Astrocyte of the spinal cord (primary cell): ENCODE results near the gene MTHFSD.

Experiments used
- DNase-seq: peaks from one replicate; pipeline ENCODE4 v3.0.0; 2011; ENCODE audit warnings: low read depth, low spot score
- H3K4me3 ChIP-seq: 2 replicates; pipeline ENCODE4 v1.5.1; 2011; ENCODE audit warnings: low read depth, mild to moderate bottlenecking, low read length, moderate library complexity
- in situ Hi-C: cut with HindIII; loops from 2 replicates; pipeline ENCODE4 v1.10.0; 2017; ENCODE audit warnings: low sequenced_read_pairs
- TF ChIP-seq, protein P1 (sequence below): IDR thresholded peaks from 2 replicates; pipeline ENCODE4 v1.5.1; 2012; ENCODE audit warnings: low read depth, mild to moderate bottlenecking, low read length, inconsistent platforms

Gene MTHFSD

DNA sequence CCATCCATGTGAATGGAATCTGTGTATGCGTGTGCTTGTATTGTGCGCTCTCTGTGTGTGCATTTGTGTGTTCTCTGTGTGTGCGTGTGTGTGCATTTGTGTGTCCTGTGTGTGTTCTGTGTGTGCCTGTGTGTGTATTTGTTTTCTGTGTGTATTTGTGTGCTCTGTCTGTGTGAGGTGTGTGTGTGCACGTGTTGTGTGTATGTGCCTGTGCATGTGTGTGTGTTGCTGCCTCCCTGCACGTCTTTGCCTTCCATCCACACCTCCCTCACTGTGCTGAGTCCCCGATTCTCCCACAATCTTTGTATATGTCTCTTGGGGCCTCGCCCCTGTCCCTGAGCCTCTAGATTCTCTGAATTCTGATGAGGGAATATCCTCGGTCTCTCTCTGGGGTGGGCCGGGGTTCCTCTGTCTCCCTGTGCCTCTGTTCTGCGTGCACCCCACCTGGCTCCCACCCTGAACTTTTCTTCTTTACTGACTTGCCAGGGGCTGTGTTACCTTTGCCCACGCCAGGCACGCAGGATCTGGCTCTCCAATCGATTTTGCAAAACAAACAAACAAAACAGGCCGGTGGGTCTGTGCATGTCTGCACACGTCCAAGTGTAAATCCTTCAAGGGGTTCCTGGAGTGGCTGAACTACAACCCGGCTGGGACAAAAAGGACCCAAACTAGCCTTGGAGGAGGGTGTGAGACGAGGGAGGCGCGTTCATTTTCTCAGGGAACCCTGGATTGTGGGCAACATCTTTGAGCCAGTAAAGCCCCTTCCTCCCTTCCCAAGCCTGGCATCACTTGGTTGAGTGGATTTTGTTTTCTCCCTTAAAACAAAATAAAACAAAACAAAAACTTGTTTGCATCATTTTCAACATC is 52.8 kb downstream of the MTHFSD start:
- H3K4me3 ChIP-seq, result no peak overlapping the region
- TF ChIP-seq, protein P1, sequence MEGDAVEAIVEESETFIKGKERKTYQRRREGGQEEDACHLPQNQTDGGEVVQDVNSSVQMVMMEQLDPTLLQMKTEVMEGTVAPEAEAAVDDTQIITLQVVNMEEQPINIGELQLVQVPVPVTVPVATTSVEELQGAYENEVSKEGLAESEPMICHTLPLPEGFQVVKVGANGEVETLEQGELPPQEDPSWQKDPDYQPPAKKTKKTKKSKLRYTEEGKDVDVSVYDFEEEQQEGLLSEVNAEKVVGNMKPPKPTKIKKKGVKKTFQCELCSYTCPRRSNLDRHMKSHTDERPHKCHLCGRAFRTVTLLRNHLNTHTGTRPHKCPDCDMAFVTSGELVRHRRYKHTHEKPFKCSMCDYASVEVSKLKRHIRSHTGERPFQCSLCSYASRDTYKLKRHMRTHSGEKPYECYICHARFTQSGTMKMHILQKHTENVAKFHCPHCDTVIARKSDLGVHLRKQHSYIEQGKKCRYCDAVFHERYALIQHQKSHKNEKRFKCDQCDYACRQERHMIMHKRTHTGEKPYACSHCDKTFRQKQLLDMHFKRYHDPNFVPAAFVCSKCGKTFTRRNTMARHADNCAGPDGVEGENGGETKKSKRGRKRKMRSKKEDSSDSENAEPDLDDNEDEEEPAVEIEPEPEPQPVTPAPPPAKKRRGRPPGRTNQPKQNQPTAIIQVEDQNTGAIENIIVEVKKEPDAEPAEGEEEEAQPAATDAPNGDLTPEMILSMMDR, result no peak
- in situ Hi-C loops, result no loop called here
- DNase-seq, result no peak

DNA sequence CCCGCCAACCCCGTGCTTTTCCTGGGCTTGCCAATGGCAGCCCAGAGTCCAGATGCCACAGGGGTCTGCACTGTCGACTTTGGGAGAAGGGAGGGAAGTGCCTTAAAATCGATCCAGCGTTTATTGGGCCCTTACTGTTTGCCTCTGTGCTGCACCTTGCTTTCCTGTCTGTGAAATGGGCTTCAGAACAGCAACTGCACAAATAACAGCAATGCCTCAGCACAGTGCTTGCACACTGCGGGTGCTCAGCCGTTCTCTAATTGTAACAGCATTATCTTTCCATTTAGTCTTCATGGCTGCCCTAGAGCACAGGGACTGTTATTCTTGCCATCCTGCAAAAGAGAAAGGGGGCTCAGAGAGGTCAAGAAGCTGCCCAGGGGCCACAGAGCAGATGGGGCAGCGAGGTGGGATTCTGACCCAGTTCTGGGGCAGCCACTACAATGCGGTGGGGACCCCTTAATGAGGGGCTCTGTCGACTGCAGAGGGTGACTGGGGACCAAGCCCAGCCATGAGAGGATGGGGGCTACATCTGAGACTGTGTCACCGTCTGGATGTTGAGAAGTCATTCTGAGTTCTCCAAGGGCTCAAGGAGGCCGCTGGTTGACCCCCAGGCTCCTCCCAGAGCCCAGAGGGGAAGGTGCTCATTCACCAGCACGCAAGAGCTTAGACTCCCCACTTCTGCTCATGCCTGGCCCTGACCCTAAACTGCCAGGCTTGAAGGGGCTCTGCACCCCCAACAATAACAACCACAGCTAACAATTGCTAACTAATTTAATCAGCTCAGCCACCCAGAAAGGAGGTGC is 54.1 kb downstream of the MTHFSD start:
- no peak overlapping the region for H3K4me3 ChIP-seq
- no peak for DNase-seq
- TF ChIP-seq, protein P1, result no peak
- in situ Hi-C loops, result no loop called here

DNA sequence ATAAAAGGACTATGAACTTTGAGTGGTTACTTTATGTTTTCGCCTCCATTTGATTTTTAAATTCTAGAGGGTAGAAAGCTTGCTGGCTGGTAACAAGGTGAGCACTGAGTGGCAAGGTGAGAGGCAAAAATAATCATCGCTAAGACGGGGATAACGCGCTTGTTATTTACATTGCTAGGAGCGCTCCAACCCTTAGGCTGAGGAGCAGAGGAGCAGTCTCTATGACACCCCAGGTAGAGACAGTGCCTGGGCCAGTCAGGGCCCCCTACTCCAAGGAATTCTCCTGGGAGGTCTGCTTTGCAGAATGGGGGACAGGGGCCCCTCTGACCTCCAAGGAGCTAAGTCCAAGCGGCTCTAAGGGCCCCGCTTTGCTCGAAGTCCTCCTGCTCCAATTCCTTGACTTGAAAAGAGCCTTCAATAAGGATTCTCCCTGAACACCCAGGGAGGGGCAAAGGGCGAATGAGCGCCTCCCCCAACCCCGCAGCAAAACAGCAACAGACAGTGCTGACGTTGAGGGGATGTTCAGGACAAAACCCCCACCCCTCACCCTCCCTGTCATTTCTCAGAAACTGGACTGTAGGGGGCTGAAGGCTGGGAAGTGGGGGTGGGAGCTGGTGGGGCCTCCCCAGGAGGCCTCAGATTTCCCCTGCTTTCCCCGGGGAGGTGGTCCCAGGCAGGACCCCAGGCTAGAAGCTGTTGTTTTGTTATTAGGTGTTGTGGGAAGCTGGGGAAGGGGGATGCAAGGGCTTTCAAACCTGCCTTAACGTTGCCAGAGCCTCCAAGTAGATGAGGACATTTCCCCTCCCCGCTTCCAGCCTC is 54.9 kb downstream of the MTHFSD start:
- no peak for DNase-seq
- no peak overlapping the region for H3K4me3 ChIP-seq
- in situ Hi-C loops, result no loop called here
- TF ChIP-seq, protein P1, result no peak

DNA sequence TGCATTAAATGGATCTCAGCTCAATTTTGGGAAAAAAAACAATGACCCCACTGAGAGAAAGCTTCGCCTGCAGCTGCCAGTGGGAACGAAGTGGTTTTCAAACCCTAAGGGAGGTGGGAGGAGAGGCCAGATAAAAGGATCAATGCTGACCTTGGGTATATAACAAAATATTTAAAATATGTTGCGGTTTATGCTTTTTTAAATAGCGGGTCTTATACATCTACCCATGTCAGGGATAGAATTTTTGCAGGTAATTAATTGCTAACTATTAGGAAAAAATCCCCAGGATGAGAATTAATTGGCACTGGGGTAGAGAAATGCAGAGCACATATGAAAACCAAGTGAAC is 55.6 kb downstream of the MTHFSD start:
- DNase-seq, result no peak
- TF ChIP-seq, protein P1, result no peak
- in situ Hi-C loops, result no loop called here
- no peak overlapping the region for H3K4me3 ChIP-seq

DNA sequence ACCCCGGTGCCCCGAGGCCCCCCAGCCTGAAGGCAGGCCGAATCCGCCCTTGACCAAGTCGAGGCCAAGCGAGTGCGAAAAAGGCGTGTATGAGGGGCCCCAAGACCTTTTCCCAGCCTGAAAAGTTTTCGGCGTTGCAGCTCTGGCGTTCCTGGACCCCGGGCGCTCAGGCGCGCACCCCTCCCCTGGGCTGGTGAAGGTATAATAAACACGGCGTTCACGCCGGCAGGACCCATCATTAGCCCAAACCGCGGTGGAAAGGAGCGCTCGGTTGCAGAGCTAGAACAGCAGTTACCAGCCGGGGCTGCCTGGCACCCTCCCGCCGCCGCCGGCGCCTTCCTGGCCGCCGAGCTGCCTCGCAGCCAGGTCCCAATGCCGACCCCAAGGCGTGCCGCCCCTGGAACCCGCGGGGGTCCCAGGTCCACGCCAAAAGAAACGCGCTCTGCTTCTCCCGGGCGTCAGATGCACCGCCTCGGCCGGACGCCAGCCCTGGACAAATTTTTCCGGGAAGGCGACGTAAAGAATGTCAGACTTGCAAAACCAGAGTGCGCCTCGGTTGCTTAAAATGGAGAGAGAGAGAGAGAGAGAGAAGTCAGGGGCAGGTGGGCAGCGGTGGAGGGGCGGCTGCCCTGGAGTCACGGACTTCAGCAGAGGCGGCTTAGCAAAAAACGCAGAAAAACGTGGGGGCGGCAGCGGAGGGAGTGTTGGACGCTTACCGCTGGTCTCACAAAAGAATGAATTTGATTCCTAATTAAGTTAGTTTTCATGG is 56.2 kb downstream of the MTHFSD start:
- no peak overlapping the region for H3K4me3 ChIP-seq
- no peak for DNase-seq
- in situ Hi-C loops, result no loop called here
- TF ChIP-seq, protein P1, result no peak
